Gastrocnemius medialis (tissue), 4 donors: ENCODE data around the gene KRT36. TPM values are rescaled to one million over a fixed set of nuclear protein-coding genes. Genes with fewer than 3 reads are reported as not detected.

Experiments used
- ATAC-seq, 2 donors: fragments of 150-250 bp; one replicate each; pipeline ENCODE4 v1.9.1; 2016
- DNase-seq, 2 donors: peaks; one replicate each; pipeline ENCODE4 v3.0.0-alpha.2; 2019
- H3K27ac ChIP-seq, 4 donors: fragments of 200-600 bp; sonication (generic); 1 replicate in 1 of 4; 2 replicates in 3 of 4; pipeline ENCODE4 v1.5.1; 2016 to 2018; ENCODE audit warnings: mild to moderate bottlenecking in 2 of 4, moderate library complexity in 1 of 4
- H3K27me3 ChIP-seq, 3 donors: fragments of 200-600 bp; sonication (generic) in 2 of 3; 1 replicate in 1 of 3; 2 replicates in 2 of 3; pipeline versions ENCODE4 v1.5.1 to v1.6.0; 2016 to 2019; ENCODE audit warnings: mild to moderate bottlenecking in 1 of 3, moderate library complexity in 1 of 3
- H3K36me3 ChIP-seq, 2 donors: fragments of 200-600 bp; sonication (generic) in 1 of 2; one replicate each; pipeline ENCODE4 v1.5.1; 2017 to 2018
- H3K4me1 ChIP-seq, 2 donors: fragments of 200-600 bp; sonication (generic) in 1 of 2; one replicate each; pipeline ENCODE4 v1.5.1; 2016 to 2017; ENCODE audit warnings: mild to moderate bottlenecking in 2 of 2
- H3K4me3 ChIP-seq, 4 donors: fragments of 200-600 bp; sonication (generic) in 3 of 4; 1 replicate in 1 of 4; 2 replicates in 3 of 4; pipeline ENCODE4 v1.5.1; 2016 to 2019; ENCODE audit warnings: mild to moderate bottlenecking in 2 of 4
- H3K9me3 ChIP-seq, 3 donors: fragments of 200-600 bp; sonication (generic) in 2 of 3; 1 replicate in 1 of 3; 2 replicates in 2 of 3; pipeline ENCODE4 v1.5.1; 2016 to 2019
- POLR2A ChIP-seq, 2 donors: fragments of 450-650 bp; IDR thresholded peaks; one replicate each; pipeline ENCODE4 v1.6.1; 2017; ENCODE audit warnings: antibody characterized with exemption in 2 of 2, mild to moderate bottlenecking in 2 of 2, moderate library complexity in 2 of 2
- in situ Hi-C, 4 donors: fragments of 200-750 bp; cut with MboI; loops; one replicate each; pipeline versions ENCODE4 v1.15.0 to v1.8.0; 2017; ENCODE audit warnings: low sequenced_read_pairs in 4 of 4
- intact Hi-C: fragments of 100-400 bp; cut with DNase I; formaldehyde crosslinking; loops from one replicate; pipeline ENCODE4 v1.15.1; 2023; ENCODE audit warnings: low total_unique reads
- total RNA-seq, 4 donors: library from RNA; depleted of rRNA; stranded (reverse); fragments of >200 nt; gene quantifications; one replicate each; pipeline versions ENCODE4 v1.1.0 to v1.2.3, GENCODE V29; 2016
- TF ChIP-seq, protein P1 (sequence below), 5 experiments: fragments of 450-650 bp in 3 of 5; fragments of 200-600 bp in 2 of 5; sonication (generic) in 2 of 5; IDR thresholded peaks in 4 of 5; conservative IDR thresholded peaks in 1 of 5; 1 replicate in 4 of 5; 2 replicates in 1 of 5; pipeline ENCODE4 v1.5.1; 2016 to 2019; ENCODE audit warnings: antibody characterized with exemption in 5 of 5, mild to moderate bottlenecking in 3 of 5, moderate library complexity in 3 of 5

The KRT36 gene
- total RNA-seq, 4 donors from 2014 or later = not detected

DNA sequence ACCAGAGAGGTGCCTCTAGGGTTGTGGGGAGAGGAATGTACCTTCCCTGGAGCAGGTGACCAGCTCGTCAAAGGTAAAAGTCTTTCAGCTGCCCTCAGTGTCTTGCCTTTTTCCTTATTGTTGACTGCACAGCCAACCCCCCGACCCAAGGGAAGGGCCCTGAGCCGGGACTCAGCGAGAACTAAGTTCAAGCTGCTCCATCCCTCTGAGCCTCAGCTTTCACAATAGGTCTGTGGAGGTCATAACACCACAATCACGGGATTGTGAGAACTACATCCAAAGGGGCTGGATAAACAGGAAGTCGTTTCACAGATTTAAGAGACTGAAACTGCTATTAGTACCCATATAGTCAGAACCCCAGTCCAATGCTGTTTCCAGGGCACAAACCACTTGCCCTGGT lies 2.6 kb upstream of the KRT36 start:
- in situ Hi-C loops = loop anchor here in 1 of 4 donors (25.0 kb wide), 1 partner anchor 580 kb away; no protein-coding TSS in a partner anchor
- peak; percentile 11 to 37 for ATAC-seq
- TF ChIP-seq, protein P1, sequence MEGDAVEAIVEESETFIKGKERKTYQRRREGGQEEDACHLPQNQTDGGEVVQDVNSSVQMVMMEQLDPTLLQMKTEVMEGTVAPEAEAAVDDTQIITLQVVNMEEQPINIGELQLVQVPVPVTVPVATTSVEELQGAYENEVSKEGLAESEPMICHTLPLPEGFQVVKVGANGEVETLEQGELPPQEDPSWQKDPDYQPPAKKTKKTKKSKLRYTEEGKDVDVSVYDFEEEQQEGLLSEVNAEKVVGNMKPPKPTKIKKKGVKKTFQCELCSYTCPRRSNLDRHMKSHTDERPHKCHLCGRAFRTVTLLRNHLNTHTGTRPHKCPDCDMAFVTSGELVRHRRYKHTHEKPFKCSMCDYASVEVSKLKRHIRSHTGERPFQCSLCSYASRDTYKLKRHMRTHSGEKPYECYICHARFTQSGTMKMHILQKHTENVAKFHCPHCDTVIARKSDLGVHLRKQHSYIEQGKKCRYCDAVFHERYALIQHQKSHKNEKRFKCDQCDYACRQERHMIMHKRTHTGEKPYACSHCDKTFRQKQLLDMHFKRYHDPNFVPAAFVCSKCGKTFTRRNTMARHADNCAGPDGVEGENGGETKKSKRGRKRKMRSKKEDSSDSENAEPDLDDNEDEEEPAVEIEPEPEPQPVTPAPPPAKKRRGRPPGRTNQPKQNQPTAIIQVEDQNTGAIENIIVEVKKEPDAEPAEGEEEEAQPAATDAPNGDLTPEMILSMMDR (IDR thresholded peaks at IDR 0.05 in 4 of 5, conservative IDR thresholded peaks at IDR 0.05 in 1 of 5) = no peak
- no peak for TF ChIP-seq POLR2A (IDR thresholded peaks at IDR 0.05)

DNA sequence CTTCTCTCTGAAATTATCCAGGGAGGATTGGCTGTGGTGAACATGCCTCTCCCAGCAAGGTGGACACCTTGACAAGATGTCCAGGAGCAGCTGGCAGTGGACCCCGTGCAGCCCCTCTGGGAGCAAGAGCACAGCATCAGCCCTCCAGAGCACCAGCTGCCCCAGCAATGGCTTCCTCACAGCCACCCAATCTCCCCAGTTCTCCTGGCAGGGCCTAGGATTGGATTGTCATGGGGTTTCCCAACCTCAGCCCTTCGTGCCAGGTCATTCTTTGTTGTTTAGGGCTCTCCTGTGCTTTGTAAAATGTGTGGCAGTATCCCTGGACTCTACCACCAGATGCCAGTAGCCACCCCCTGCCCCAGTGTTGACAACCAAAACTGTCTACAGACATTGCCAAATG lies 1.8 kb upstream of the KRT36 start:
- in situ Hi-C loops = loop anchor here in 1 of 4 donors (25.0 kb wide), 1 partner anchor 579 kb away; no protein-coding TSS in a partner anchor
- Histone ChIP-seq H3K4me3 (no peak overlapping the region), H3K9me3 (no peaks in the 10 kb centered on the region), H3K36me3 (no peaks in the 10 kb centered on the region), H3K4me1 (no peaks in the 10 kb centered on the region), H3K27me3 (no peaks in the 10 kb centered on the region), H3K27ac (no peak overlapping the region)
- TF ChIP-seq, protein P1 (IDR thresholded peaks at IDR 0.05 in 4 of 5, conservative IDR thresholded peaks at IDR 0.05 in 1 of 5) = no peak
- TF ChIP-seq POLR2A (IDR thresholded peaks at IDR 0.05) = no peak
- intact Hi-C loops = no loop called here
- DNase-seq (no peak), ATAC-seq (no peak)

More for the DNA sequence above, 2.6 kb upstream of the KRT36 start:
- Histone ChIP-seq H3K4me3 (no peak overlapping the region), H3K27ac (no peak overlapping the region), H3K9me3 (no peaks in the 10 kb centered on the region), H3K36me3 (no peaks in the 10 kb centered on the region), H3K4me1 (no peaks in the 10 kb centered on the region), H3K27me3 (no peaks in the 10 kb centered on the region)
- intact Hi-C loops = no loop called here
- peak in 1 of 2 donors; percentile 21 for DNase-seq

DNA sequence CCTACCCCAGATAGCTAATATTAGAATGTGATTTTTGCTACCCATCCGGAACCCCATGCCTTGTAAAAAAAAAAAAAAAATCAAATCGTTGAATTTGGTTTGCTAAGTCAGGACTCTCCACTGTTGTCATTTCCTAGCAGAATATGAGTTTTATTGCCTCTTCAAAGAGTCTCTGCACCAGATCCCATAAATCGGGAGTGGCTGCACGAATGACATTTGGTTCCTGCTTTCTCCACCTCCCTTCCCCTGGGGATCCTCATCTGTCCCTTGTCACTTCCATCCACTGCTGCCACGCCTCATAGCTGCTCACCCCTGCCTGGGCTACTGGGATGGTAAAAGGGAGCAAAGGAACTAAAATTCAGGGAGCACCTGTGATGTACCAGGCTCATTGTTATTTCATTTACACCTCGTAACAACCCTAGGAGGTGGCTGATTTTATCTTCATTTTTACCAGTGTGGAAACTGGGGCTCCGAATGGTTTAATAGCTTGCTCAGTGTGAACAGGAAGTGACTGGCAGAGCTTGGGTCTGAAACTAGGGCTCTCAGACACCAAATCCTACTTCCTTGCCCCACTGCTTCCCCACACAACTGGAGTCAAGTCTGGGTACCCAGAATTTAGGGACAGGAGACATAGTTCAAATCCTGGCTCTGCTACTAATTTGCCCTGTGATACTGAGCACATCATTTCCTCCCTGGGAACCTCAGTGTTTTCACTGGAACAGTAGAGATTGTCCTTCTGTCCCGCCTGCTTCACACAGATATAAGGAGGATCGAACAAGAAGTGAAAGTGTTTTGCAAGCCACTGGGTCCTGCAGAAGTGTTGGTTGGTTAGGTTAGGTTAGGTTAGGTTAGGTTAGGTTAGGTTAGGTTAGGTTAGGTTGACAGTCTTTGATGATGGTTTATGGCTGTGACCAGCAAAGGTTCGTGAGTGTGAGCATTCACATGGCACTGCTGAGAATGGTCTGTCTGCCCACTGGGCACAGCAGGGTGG lies 585 bp upstream of the KRT36 start:
- no peaks in the 10 kb centered on the region for H3K9me3 ChIP-seq
- no peak overlapping the region for H3K27ac ChIP-seq
- H3K4me1 ChIP-seq = no peaks in the 10 kb centered on the region
- intact Hi-C loops (no loop called here), in situ Hi-C loops (loop anchor here in 2 of 4 donors (10.0 to 25.0 kb wide), 2 partner anchors 55 to 578 kb away; no protein-coding TSS in a partner anchor)
- H3K36me3 ChIP-seq = no peaks in the 10 kb centered on the region
- ATAC-seq (no peak), DNase-seq (no peak)
- H3K4me3 ChIP-seq = no peak overlapping the region
- TF ChIP-seq POLR2A (IDR thresholded peaks at IDR 0.05) = no peak
- TF ChIP-seq, protein P1 (IDR thresholded peaks at IDR 0.05 in 4 of 5, conservative IDR thresholded peaks at IDR 0.05 in 1 of 5) = no peak
- no peaks in the 10 kb centered on the region for H3K27me3 ChIP-seq

DNA sequence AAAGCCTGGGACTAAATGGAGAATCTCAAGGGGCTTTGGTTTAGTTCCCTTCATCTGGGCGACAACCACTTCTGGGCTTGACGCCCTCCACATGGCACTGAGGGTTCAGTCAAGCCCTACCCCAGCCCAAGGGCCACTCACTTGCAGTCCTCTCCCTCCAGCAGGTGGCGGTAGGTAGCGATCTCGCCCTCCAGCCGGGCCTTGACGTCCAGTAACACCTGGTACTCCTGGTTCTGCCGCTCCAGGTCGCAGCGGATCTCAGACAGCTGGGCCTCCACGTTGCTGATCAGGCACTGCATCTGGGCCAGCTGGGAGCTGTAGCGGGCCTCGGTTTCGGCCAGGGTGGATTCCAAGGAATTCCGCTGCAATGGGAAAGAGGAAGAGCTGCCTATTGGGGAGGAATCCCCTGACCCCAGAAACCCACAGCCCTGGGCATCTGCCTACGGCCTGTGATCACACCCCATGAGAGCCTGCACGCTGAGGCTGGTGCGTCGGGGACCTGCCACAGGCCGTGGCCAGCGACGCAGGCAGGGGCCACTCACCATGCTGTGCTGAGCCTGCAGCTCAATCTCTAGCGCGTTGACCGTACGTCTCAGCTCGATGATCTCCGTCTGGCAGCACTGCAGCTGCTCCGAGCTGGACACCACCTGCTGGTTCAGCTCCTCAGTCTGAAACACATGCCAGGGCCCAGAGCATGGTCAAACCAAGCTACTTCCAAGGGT lies 2.7 kb downstream of the KRT36 start:
- Histone ChIP-seq H3K27me3 (no peaks in the 10 kb centered on the region), H3K4me1 (no peaks in the 10 kb centered on the region), H3K4me3 (no peak overlapping the region), H3K9me3 (no peaks in the 10 kb centered on the region), H3K27ac (no peak overlapping the region), H3K36me3 (no peaks in the 10 kb centered on the region)
- DNase-seq (no peak), ATAC-seq (no peak)
- in situ Hi-C loops (loop anchor here in 2 of 4 donors (10.0 to 25.0 kb wide), 2 partner anchors 58 to 575 kb away; no protein-coding TSS in a partner anchor), intact Hi-C loops (no loop called here)
- TF ChIP-seq, protein P1 (IDR thresholded peaks at IDR 0.05 in 4 of 5, conservative IDR thresholded peaks at IDR 0.05 in 1 of 5) = no peak
- TF ChIP-seq POLR2A (IDR thresholded peaks at IDR 0.05) = no peak
